ENCODE data around the gene ZNF460. TPM values are rescaled to one million over a fixed set of nuclear protein-coding genes. Genes with fewer than 3 reads are reported as not detected.

Gene ZNF460
- total and polyA plus RNA-seq, 11 donors, result 3.6 to 47.9 (median 31.0) TPM

GRCh38 chr19:57305056-57305455 lies 24.8 kb downstream of the ZNF460 start:
- Histone ChIP-seq H3K27ac (no peak overlapping the region), H3K4me1 (peaks cover 0 to 16% (median 5%) of the 10 kb centered on the region in 12 donors), H3K9me3 (peaks cover 0 to 5% (median 0%) of the 10 kb centered on the region in 12 donors), H3K27me3 (no peaks in the 10 kb centered on the region), H3K4me3 (no peak overlapping the region), H3K36me3 (peaks cover 0 to 31% (median 21%) of the 10 kb centered on the region in 9 donors)
- intact Hi-C loops (cut with DNase I), result no loop called here
- ATAC-seq, result no peak
- TF ChIP-seq CTCF (IDR thresholded peaks at IDR 0.05), result no peak
- no peak for TF ChIP-seq POLR2A (IDR thresholded peaks at IDR 0.05)
- 0 to 74% (median 15%) methylated on average over 1 of the region's 1 CpG for WGBS, 4 donors
- DNase-seq, result no peak

- no peaks in the 10 kb centered on the region for H3K4me1 ChIP-seq
- no peak overlapping the region for H3K27ac ChIP-seq
- H3K27me3 ChIP-seq, result no peaks in the 10 kb centered on the region
- H3K4me3 ChIP-seq, result no peak overlapping the region
- DNase-seq (no peak), ATAC-seq (no peak)
- TF ChIP-seq CTCF (IDR thresholded peaks at IDR 0.05) (no peak), POLR2A (IDR thresholded peaks at IDR 0.05) (no peak)
- peaks cover 0 to 15% (median 7%) of the 10 kb centered on the region in 9 donors for H3K36me3 ChIP-seq
- peaks cover 0 to 5% (median 0%) of the 10 kb centered on the region in 12 donors for H3K9me3 ChIP-seq
- intact Hi-C loops (cut with DNase I), result no loop called here
Observed at GRCh38 chr19:57308514-57308913, 28.2 kb downstream of the ZNF460 start.

GRCh38 chr19:57310792-57311191 lies 30.5 kb downstream of the ZNF460 start:
- Histone ChIP-seq H3K27ac (no peak overlapping the region), H3K9me3 (peaks cover 0 to 5% (median 0%) of the 10 kb centered on the region in 12 donors), H3K4me1 (no peaks in the 10 kb centered on the region), H3K27me3 (no peaks in the 10 kb centered on the region), H3K4me3 (no peak overlapping the region), H3K36me3 (peaks cover 0 to under 1% (median 0%) of the 10 kb centered on the region in 9 donors)
- intact Hi-C loops (cut with DNase I), result no loop called here
- TF ChIP-seq CTCF (IDR thresholded peaks at IDR 0.05) (no peak), POLR2A (IDR thresholded peaks at IDR 0.05) (no peak)
- ATAC-seq (peak in 1 of 4 donors; percentile 13), DNase-seq (no peak)
- whole genome bisulfite sequencing, 4 donors, result 69 to 92% (median 81%) methylated on average over 2 of the region's 2 CpGs

- ATAC-seq, result no peak
- Histone ChIP-seq H3K4me1 (no peaks in the 10 kb centered on the region), H3K9me3 (no peaks in the 10 kb centered on the region), H3K4me3 (no peak overlapping the region), H3K27me3 (peaks cover 0 to 28% (median 0%) of the 10 kb centered on the region in 9 donors), H3K36me3 (no peaks in the 10 kb centered on the region), H3K27ac (no peak overlapping the region)
- DNase-seq, result no peak
- intact Hi-C loops (cut with DNase I), result no loop called here
- TF ChIP-seq POLR2A (IDR thresholded peaks at IDR 0.05) (no peak), CTCF (IDR thresholded peaks at IDR 0.05) (no peak)
- WGBS, 4 donors, result 61 to 73% (median 67%) methylated on average over 4 of the region's 4 CpGs
Observed at GRCh38 chr19:57314146-57314545, 33.9 kb downstream of the ZNF460 start.

All from heart left ventricle (tissue), 16 donors.